SJSA1 (cell line): ENCODE results near the gene PTPRU. TPM values are rescaled to one million over a fixed set of nuclear protein-coding genes. Genes with fewer than 3 reads are reported as not detected.

Experiments
- DNase-seq, 2 experiments: peaks; one replicate each; pipeline ENCODE4 v3.0.0-alpha.2; 2015 to 2020; ENCODE audit warnings: low spot score in 2 of 2, low read depth in 1 of 2
- H3K27ac ChIP-seq: fragments of 250-450 bp; sonication (Bioruptor Pico); 2 replicates; pipeline ENCODE4 v1.5.1; 2020; ENCODE audit warnings: mild to moderate bottlenecking, moderate library complexity
- H3K27me3 ChIP-seq: fragments of 250-450 bp; sonication (Bioruptor Pico); replicated peaks from 2 replicates; pipeline ENCODE4 v1.5.1; 2020; ENCODE audit warnings: mild to moderate bottlenecking, moderate library complexity
- H3K36me3 ChIP-seq: fragments of 250-450 bp; sonication (Bioruptor Pico); 2 replicates; pipeline ENCODE4 v1.5.1; 2020; ENCODE audit warnings: mild to moderate bottlenecking
- H3K4me1 ChIP-seq: fragments of 250-450 bp; sonication (Bioruptor Pico); replicated peaks from 2 replicates; pipeline ENCODE4 v1.6.1; 2021; ENCODE audit warnings: mild to moderate bottlenecking
- H3K4me3 ChIP-seq: fragments of 250-450 bp; sonication (Bioruptor Pico); 2 replicates; pipeline ENCODE4 v1.5.1; 2020; ENCODE audit warnings: mild to moderate bottlenecking
- H3K9me3 ChIP-seq: fragments of 250-450 bp; sonication (Bioruptor Pico); replicated peaks from 2 replicates; pipeline ENCODE4 v1.5.1; 2020; ENCODE audit warnings: mild to moderate bottlenecking
- total RNA-seq: library from RNA; depleted of rRNA; stranded (reverse); fragments of >200 nt; shearing (Covaris generic); gene quantifications from 2 replicates; pipeline ENCODE4 v1.2.3, GENCODE V29; 2014

Gene PTPRU
- total RNA-seq, 1 experiment from 2014 or later: 16.8 TPM

DNA sequence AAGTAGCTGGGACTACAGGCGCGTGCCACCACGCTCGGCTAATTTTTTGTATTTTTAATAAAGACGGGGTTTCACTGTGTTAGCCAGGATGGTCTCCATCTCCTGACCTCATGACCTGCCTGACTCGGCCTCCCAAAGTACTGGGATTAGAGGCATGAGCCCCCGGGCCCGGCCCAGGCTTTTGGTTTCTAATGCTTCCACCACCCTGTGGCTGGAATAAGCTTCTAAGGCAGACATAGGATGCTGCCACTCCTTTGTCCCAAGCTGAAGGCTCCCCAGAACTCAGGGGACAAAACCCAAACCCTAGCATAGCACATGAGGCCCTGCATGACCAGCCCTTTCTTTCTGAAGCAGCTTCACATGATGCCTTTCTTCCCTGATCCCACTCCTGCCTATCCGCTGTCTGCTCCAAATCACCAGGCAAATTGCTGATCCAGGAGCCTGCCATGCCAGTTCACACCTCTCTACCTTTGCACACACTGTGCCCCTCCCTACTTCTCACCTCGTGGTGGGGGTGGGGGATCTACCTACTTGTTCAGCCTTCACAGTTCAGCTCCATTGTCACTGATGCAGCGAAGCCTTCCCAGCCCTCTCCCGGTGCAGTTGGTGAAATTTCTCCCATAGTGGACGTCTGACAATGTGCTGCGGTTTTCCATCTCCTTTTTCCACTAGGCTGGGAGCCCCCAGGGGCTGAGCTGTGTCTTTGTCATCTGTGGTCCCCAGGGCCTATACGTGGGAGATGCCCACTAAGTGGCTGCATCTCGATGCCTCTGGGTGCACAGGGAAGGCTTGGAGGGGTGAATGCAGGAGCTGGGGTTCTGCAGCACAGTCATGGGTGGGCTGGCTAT, 6.9 kb downstream of the PTPRU start:
- no peaks in the 10 kb centered on the region for H3K36me3 ChIP-seq
- H3K4me1 ChIP-seq: peaks cover 14% of the 10 kb centered on the region
- H3K27me3 ChIP-seq: no peaks in the 10 kb centered on the region
- no peak overlapping the region for H3K4me3 ChIP-seq
- H3K9me3 ChIP-seq: no peaks in the 10 kb centered on the region
- no peak for DNase-seq
- no peak overlapping the region for H3K27ac ChIP-seq

DNA sequence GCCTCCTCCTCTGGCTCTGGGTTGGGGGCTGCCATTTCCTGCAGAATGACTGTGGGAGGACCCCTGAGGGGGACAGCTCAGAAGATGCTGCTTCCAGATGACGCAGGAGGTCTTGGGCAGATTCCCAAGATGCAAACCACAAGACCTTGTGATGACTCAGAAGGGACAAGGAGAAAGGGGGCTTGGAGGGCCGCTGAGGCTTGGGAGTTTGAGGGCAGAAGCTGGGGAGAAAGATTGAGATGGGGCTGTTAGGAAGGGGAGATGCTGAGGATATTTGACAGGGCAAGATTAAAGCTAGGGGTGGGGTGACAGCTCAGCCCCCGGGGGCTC, 7.5 kb downstream of the PTPRU start:
- peaks cover 15% of the 10 kb centered on the region for H3K4me1 ChIP-seq
- no peaks in the 10 kb centered on the region for H3K9me3 ChIP-seq
- no peak overlapping the region for H3K27ac ChIP-seq
- no peaks in the 10 kb centered on the region for H3K36me3 ChIP-seq
- no peak overlapping the region for H3K4me3 ChIP-seq
- peak; percentile 63 to 66 for DNase-seq
- no peaks in the 10 kb centered on the region for H3K27me3 ChIP-seq

DNA sequence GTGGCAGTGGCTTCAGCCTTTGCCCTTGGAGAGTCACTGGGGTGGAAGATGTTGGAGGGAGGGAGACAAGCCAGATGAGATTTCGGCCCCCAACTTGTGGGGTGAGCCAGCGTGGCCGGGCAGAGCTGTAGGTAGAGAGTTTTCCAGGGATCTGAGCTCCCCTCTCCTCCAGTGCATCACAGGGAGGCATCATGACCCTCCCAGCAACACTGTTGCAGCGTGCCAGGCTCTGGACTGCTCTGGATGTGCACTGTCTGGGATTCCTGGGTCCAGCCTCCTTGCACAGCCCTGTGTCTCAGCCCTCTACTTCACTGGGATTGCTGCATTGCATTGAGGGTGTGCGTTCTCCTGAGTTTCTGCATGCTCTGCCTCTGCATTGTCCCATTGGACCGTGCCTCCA, 8.9 kb downstream of the PTPRU start:
- no peaks in the 10 kb centered on the region for H3K9me3 ChIP-seq
- no peak overlapping the region for H3K27ac ChIP-seq
- H3K36me3 ChIP-seq: no peaks in the 10 kb centered on the region
- no peak for DNase-seq
- no peak overlapping the region for H3K4me3 ChIP-seq
- H3K4me1 ChIP-seq: peaks cover 27% of the 10 kb centered on the region
- no peaks in the 10 kb centered on the region for H3K27me3 ChIP-seq

DNA sequence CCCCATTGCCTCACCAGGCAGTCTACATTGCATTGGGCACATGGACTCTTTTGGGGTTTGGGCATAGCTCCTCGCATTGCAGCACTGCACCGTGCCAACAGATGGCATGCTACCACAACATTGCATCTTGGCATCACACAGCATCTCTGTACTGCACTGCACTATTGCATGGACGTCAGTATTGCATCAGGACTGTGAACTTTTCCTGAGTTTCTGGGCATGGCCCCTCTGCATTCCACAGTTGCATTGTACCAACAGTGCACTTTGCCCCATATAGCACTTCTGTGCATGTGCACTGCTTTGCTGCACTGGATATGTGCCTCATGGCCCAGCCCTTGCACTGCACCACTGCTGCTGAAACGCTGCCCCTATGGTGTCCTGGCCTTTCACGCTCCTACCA, 9.6 kb downstream of the PTPRU start:
- H3K9me3 ChIP-seq: no peaks in the 10 kb centered on the region
- H3K27ac ChIP-seq: no peak overlapping the region
- DNase-seq: peak in 1 of 2 experiments; percentile 16
- no peak overlapping the region for H3K4me3 ChIP-seq
- H3K27me3 ChIP-seq: no peaks in the 10 kb centered on the region
- H3K4me1 ChIP-seq: peaks cover 27% of the 10 kb centered on the region
- no peaks in the 10 kb centered on the region for H3K36me3 ChIP-seq

DNA sequence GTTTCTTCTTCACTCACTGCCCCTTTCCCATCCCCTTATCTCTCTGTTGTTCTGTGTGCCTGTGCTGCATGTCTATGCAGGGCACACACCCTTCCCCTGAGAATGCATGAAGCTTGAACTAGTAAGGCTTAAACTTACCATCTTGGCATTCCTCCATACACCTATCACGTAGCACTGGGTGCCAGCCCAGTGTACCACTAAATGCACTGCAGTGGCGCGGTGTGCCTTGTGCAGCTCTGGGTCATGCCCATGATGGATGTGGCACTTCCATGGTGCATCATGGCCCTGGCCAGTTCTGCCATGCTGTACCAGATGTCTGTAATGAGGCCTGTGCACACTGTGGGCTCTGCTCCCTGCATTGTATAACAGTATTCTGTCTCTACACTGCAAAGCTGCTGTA, 10.7 kb downstream of the PTPRU start:
- Histone ChIP-seq H3K36me3 (no peaks in the 10 kb centered on the region), H3K4me1 (peaks cover 27% of the 10 kb centered on the region), H3K9me3 (no peaks in the 10 kb centered on the region), H3K27me3 (no peaks in the 10 kb centered on the region), H3K27ac (no peak overlapping the region), H3K4me3 (no peak overlapping the region)
- no peak for DNase-seq

DNA sequence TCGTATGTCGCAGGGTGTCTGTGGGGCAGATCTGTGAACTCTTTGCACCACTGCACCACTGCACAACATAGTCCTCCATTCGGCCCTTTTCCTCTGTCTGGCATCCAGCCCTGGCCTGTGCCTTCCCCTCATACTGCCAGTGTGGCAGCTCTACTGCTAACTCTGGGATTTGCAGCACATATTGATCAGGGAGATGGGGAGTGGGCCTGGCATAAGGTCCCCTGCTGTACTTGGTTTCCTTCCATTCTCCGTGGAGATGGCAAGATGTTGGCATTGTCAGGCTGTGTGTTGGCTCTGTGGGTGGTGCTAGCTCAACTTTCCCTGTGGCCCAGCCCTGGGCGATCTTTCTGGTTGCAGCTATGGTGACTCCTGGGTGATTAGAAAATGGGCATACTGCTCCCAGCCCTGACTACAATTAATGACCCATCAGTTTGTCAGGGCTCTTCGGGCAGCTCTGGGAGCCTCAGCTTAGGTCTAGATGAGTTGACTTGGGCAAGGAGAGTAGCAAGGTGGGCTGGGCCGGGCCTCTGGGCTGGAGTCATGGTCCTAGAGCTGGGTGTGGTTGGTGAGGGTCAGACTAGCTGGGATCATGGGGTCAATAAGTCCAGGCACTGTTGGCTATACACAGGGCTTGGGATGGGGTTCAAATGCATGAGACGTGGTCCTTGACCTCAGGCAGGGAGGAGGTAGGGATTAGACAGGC, 11.4 kb downstream of the PTPRU start:
- no peak for DNase-seq
- H3K4me1 ChIP-seq: peaks cover 27% of the 10 kb centered on the region
- no peak overlapping the region for H3K27ac ChIP-seq
- H3K36me3 ChIP-seq: no peaks in the 10 kb centered on the region
- H3K9me3 ChIP-seq: no peaks in the 10 kb centered on the region
- H3K4me3 ChIP-seq: no peak overlapping the region
- H3K27me3 ChIP-seq: no peaks in the 10 kb centered on the region

DNA sequence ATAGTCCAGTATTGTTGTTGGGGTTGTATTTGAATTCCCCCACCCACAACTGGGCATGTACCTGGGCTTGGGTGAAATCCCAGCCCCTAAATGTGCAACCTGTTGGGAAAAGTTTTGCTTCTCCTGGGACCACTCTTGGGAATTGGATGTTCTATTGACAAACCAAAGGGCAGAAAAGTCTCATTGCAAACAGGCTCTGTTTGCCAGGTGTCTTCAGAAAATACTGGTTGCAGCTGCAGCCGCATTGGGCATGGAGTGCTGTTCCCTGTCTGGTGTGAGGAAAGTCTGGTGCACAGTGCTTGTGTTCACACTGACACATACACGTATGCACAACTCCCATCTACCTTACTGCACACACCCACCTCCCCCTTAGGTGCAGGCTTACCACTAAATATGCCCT, 12.1 kb downstream of the PTPRU start:
- H3K9me3 ChIP-seq: no peaks in the 10 kb centered on the region
- no peak overlapping the region for H3K27ac ChIP-seq
- H3K4me3 ChIP-seq: no peak overlapping the region
- H3K4me1 ChIP-seq: peaks cover 21% of the 10 kb centered on the region
- H3K36me3 ChIP-seq: no peaks in the 10 kb centered on the region
- no peaks in the 10 kb centered on the region for H3K27me3 ChIP-seq
- DNase-seq: no peak

DNA sequence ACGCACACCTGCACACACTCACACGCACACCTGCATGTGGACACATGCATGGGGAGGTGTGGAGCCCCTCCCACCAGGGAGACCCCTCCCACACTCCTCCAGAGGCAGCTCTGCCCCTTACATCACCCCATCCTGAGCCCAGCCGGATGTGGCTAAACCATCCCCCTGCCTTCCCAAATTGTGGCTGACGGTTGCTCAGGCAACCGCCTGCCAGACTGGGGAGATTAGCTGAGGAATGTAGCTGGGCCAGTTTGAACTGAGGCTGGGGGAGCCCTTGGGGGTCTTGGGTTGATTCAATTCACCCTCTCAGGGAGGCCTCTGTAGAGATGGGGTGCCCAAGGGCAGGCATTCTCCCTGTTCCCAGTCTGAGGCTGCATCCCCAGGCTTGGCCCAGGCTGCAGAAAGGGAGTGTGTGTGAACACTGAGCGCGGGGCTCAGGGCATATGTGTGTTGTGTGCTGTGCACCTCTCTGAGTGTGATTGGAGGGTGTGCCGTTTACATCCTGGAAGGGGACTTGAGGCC, 12.9 kb downstream of the PTPRU start:
- Histone ChIP-seq H3K27me3 (no peaks in the 10 kb centered on the region), H3K4me3 (no peak overlapping the region), H3K9me3 (no peaks in the 10 kb centered on the region), H3K4me1 (peaks cover 14% of the 10 kb centered on the region), H3K36me3 (no peaks in the 10 kb centered on the region), H3K27ac (peak overlapping the region; percentile 68)
- DNase-seq: peak; percentile 65 to 73

DNA sequence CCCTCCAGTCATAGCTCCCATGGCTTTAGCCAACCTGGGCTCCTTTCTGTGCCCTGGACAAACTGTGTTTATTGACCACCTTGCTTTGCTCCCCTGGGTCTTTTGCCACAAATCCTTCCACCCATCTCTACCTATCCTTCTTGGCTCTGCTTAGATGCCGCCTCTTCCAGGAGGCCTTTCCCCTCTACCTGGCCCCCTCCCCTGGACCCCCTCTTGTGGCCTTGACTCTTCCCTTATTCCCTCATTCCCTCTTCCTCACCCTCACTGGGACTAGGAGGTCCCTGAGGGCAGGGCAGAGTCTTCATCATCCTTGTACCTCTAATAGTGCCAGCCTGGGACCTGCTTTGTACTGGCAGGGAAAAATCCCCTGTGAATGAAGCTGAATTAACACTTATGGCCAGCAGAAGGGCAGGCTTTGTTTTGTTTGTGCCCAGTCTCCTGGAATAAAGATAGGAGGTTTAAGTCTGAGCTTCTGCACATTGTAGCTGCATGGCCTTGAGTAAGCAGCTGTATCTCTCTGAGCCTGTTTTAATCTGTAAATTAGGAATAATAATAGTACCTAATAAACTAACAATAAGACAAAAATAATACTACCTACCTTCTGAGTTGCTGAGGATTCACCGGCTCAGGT, 13.7 kb downstream of the PTPRU start:
- no peaks in the 10 kb centered on the region for H3K27me3 ChIP-seq
- H3K4me3 ChIP-seq: no peak overlapping the region
- peak overlapping the region; percentile 68 for H3K27ac ChIP-seq
- H3K4me1 ChIP-seq: peaks cover 14% of the 10 kb centered on the region
- no peak for DNase-seq
- H3K36me3 ChIP-seq: no peaks in the 10 kb centered on the region
- H3K9me3 ChIP-seq: no peaks in the 10 kb centered on the region

DNA sequence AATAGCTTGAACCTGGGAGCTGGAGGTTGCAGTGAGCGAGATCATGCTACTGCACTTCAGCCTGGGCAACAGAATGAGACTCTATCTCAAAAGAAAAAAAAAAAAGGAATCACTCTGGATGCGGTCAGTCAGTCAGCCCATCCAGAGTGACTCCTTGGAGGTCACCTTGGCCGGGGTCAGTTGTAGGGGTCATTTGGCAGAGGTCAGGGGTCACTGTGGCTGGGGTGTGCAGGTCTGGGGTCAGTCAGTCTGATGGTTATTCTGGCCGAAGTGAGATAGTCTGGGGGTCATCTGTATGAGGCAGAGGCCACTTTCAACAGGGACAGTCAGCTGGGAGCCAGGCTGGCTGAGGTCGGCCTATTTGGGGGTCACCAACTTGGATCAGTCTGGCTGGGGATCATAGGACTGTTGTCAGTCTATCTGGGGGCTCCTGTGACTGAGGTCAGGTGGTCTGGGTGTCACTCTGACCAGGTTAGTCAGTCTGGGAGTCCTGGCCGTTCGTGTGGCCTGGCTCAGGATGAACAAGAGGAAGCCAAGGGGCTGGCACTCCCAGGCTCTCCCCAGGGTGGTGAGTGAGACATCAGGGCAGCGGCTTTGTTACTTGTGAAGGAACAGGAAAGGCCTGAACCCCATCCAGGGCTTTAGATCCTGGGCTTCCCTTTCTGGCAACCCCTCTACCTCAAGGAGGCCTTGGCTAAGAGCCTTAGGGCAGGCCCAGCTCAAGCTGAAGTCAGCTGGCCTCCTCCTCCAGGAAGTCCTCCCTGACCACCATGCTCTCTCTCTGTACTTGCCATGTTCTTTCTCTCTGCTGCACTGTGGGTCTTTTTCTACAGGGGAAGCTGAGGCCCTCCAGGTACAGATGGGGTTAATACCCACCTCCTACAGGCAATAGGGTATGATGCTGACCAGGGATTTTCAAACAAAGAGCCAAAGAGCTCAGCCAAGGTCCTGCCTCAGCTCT, 15.1 kb downstream of the PTPRU start:
- no peak for DNase-seq

DNA sequence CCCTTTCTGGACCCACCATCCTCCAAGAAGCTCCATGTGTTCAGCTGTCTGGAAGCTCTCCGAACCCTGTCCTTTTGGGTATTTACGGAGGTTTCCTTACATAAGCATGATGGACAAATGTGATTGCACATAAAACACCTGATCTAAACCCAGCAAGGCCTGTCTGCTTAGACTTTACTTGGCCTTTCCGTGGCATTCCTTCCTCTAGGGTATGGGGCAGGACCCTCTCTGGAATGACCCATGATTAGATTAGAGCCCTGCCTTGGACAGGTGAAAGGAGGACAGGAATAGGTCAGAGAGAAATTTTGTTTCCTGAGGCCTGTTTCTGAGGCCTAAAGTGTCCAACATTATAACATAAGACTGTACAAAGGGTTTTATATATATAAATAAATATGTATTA, 16.9 kb downstream of the PTPRU start:
- H3K36me3 ChIP-seq: no peaks in the 10 kb centered on the region
- H3K4me1 ChIP-seq: peaks cover 28% of the 10 kb centered on the region
- no peak overlapping the region for H3K4me3 ChIP-seq
- H3K27me3 ChIP-seq: no peaks in the 10 kb centered on the region
- H3K9me3 ChIP-seq: no peaks in the 10 kb centered on the region
- no peak for DNase-seq
- H3K27ac ChIP-seq: no peak overlapping the region

More for the DNA sequence above, 15.1 kb downstream of the PTPRU start:
- no peaks in the 10 kb centered on the region for H3K27me3 ChIP-seq
- H3K9me3 ChIP-seq: no peaks in the 10 kb centered on the region
- H3K4me1 ChIP-seq: peaks cover 15% of the 10 kb centered on the region
- no peak overlapping the region for H3K4me3 ChIP-seq
- H3K27ac ChIP-seq: no peak overlapping the region
- H3K36me3 ChIP-seq: no peaks in the 10 kb centered on the region

DNA sequence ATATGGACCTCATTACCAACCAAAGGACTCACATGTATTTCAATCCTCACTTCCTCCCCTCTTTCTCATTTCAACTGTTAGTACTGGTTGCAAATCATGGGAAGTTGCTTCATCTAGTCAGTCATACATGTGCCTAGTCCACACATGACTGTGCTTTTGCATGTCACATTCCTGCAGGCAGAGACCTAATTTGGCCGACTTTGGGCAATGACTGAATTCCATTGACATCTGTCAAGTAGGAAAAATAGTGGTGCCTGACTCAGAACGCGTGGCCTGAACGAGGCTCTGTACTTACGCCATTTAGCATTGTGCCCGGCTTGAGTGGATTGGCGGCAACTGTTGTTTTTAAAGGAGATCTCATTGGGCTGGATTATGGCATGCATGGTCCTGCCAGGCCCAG, 18.0 kb downstream of the PTPRU start:
- Histone ChIP-seq H3K27ac (no peak overlapping the region), H3K9me3 (no peaks in the 10 kb centered on the region), H3K27me3 (no peaks in the 10 kb centered on the region), H3K4me1 (peaks cover 21% of the 10 kb centered on the region), H3K4me3 (no peak overlapping the region), H3K36me3 (no peaks in the 10 kb centered on the region)
- no peak for DNase-seq

DNA sequence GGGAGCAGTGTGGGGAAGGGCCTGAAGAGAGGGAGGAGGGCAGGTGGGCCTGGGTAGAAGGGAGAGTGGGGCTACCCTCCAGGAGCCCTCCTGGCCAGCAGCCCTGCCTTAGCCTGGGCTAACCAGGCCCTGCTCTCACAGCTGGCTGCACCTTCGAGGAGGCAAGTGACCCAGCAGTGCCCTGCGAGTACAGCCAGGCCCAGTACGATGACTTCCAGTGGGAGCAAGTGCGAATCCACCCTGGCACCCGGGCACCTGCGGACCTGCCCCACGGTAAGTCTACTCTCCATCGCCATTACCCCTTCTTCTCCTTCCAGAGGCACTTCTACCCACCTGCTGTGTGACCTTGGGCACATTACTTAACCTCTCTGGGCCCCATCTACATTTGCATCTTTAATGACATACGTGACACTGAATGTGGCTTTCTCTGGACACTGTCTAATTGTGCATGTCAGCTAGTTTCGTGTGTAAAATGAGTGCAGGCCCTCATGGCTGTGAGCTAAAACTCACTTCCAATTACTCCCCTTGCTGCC, 18.9 kb downstream of the PTPRU start:
- Histone ChIP-seq H3K27me3 (no peaks in the 10 kb centered on the region), H3K4me3 (no peak overlapping the region), H3K36me3 (no peaks in the 10 kb centered on the region), H3K4me1 (peaks cover 14% of the 10 kb centered on the region), H3K9me3 (no peaks in the 10 kb centered on the region), H3K27ac (no peak overlapping the region)
- no peak for DNase-seq
